ENCODE results near the gene PCBP4. TPM values are rescaled to one million over a fixed set of nuclear protein-coding genes. Genes with fewer than 3 reads are reported as not detected.

The PCBP4 gene
- total and polyA plus RNA-seq, 10 donors: 12.8 to 41.7 (median 20.9) TPM

- WGBS, 5 donors: 88 to 92% (median 91%) methylated on average over 4 to 6 of the region's 6 CpGs
- intact Hi-C loops (cut with DNase I; ENCODE audit: low total_unique reads): no loop called here
- Histone ChIP-seq H3K36me3 (peaks cover 0 to 10% (median 0%) of the 10 kb centered on the region in 6 donors), H3K4me3 (no peak overlapping the region), H3K27ac (peak overlapping the region in 3 of 8 donors; percentile 86 to 90 (median 89)), H3K27me3 (replicated peaks in 1 of 7) (peaks cover 0 to 18% (median 0%) of the 10 kb centered on the region in 7 donors), H3K9me3 (no peaks in the 10 kb centered on the region), H3K4me1 (peaks cover 10 to 86% (median 47%) of the 10 kb centered on the region in 6 donors)
- DNase-seq: no peak
- TF ChIP-seq POLR2AphosphoS5 (IDR thresholded peaks at IDR 0.05) (no peak), CTCF (IDR thresholded peaks at IDR 0.05 in 8 of 11, conservative IDR thresholded peaks at IDR 0.05 in 3 of 11) (no peak), POLR2A (IDR thresholded peaks at IDR 0.05) (no peak)
Measured at GRCh38 chr3:51968883-51969678, 1.8 kb upstream of the PCBP4 start.

GRCh38 chr3:51968170-51968775 lies 1.0 kb upstream of the PCBP4 start:
- peaks cover 0 to 18% (median 0%) of the 10 kb centered on the region in 7 donors for H3K27me3 ChIP-seq (replicated peaks in 1 of 7)
- peak overlapping the region; percentile 60 to 90 (median 86) for H3K27ac ChIP-seq
- intact Hi-C loops (cut with DNase I; ENCODE audit: low total_unique reads): no loop called here
- H3K4me1 ChIP-seq: peaks cover 8 to 78% (median 40%) of the 10 kb centered on the region in 6 donors
- H3K4me3 ChIP-seq: peak overlapping the region; percentile 27 to 86 (median 56)
- TF ChIP-seq POLR2A (IDR thresholded peaks at IDR 0.05) (no peak), POLR2AphosphoS5 (IDR thresholded peaks at IDR 0.05) (no peak), CTCF (IDR thresholded peaks at IDR 0.05 in 8 of 11, conservative IDR thresholded peaks at IDR 0.05 in 3 of 11) (no peak)
- peaks cover 0 to 10% (median 0%) of the 10 kb centered on the region in 6 donors for H3K36me3 ChIP-seq
- WGBS, 5 donors: 19 to 29% (median 23%) methylated on average over 8 to 11 of the region's 11 CpGs
- no peaks in the 10 kb centered on the region for H3K9me3 ChIP-seq
- DNase-seq: no peak

GRCh38 chr3:51966922-51967383 lies 301 bp downstream of the PCBP4 start:
- Histone ChIP-seq H3K27ac (peak overlapping the region in 7 of 8 donors; percentile 65 to 90 (median 87)), H3K36me3 (peaks cover 0 to 10% (median 0%) of the 10 kb centered on the region in 6 donors), H3K4me3 (peak overlapping the region; percentile 41 to 86 (median 56)), H3K27me3 (replicated peaks in 1 of 7) (peaks cover 0 to 18% (median 0%) of the 10 kb centered on the region in 7 donors), H3K4me1 (peaks cover 0 to 77% (median 34%) of the 10 kb centered on the region in 6 donors), H3K9me3 (no peaks in the 10 kb centered on the region)
- TF ChIP-seq POLR2A (IDR thresholded peaks at IDR 0.05) (no peak), POLR2AphosphoS5 (IDR thresholded peaks at IDR 0.05) (no peak), CTCF (IDR thresholded peaks at IDR 0.05 in 8 of 11, conservative IDR thresholded peaks at IDR 0.05 in 3 of 11) (no peak)
- DNase-seq: no peak
- intact Hi-C loops (cut with DNase I; ENCODE audit: low total_unique reads): no loop called here
- 6 to 27% (median 7%) methylated on average over 6 to 33 of the region's 33 CpGs for WGBS, 5 donors
